Measurements from ENCODE around the gene CBFB. TPM values are rescaled to one million over a fixed set of nuclear protein-coding genes. Genes with fewer than 3 reads are reported as not detected.

Gene CBFB
- total and polyA plus RNA-seq, 9 of the 15 experiments (the other 6 are each of a cell fraction or from before 2014, with no cell fraction given) = 22.0 to 112 (median 66.5) TPM

GRCh38 chr16:67027046-67027445, 1.9 kb upstream of the CBFB start:
- Histone ChIP-seq H4K20me1 (replicated peaks; ENCODE audit: control insufficient read depth, insufficient read depth, low read length) (no peaks in the 10 kb centered on the region; the same call in none of the 2 replicates), H3K4me3 (no peak overlapping the region), H2AFZ (ENCODE audit: low read depth, low read length) (no peak overlapping the region), H3K4me1 (replicated peaks in 1 of 2; ENCODE audit: control insufficient read depth in 2 of 2, insufficient read depth in 2 of 2, low read length in 2 of 2) (peaks cover 21 to 29% of the 10 kb centered on the region in 2 experiments), H3K27me3 (ENCODE audit: control insufficient read depth in 2 of 2, insufficient read depth in 2 of 2, low read length in 2 of 2) (no peaks in the 10 kb centered on the region), H3K9ac (ENCODE audit: insufficient read depth in 1 of 2, low read depth in 2 of 2, low read length in 2 of 2) (peak overlapping the region in 1 of 2 experiments; percentile 66; a peak in 1 of 4 replicates), H3K9me1 (ENCODE audit: control insufficient read depth, insufficient read depth, low read length) (no peaks in the 10 kb centered on the region), H3K4me2 (ENCODE audit: insufficient read depth, low read length) (no peak overlapping the region), H3K9me3 (replicated peaks; ENCODE audit: control insufficient read depth, insufficient read depth, low read depth, low read length) (no peaks in the 10 kb centered on the region), H3K79me2 (ENCODE audit: control insufficient read depth, insufficient read depth, low read length) (peaks cover 37% of the 10 kb centered on the region), H3K27ac (ENCODE audit: extremely low read depth, low read depth, low read length) (no peak overlapping the region), H3K36me3 (ENCODE audit: control insufficient read depth, insufficient read depth, low read length) (peaks cover 17% of the 10 kb centered on the region; the same call in 2 of the 3 replicates)
- in situ Hi-C loops (cut with MboI) = no loop called here
- ChIA-PET POLR2A (interaction anchor here (1.3 to 1.9 kb wide), 4 partner anchors 8 to 150 kb away, joined by 3 to 7 read pairs (median 4); no protein-coding TSS in a partner anchor), CTCF (ENCODE audit: low intra/inter-chr PET ratio) (no interaction called here)
- BruUV-seq (replicated peaks) = TSS peak; percentile 13
- TF ChIP-seq KAT2B (IDR thresholded peaks at IDR 0.05; ENCODE audit: low read depth, low read length) (no peak), CBFA2T3 (IDR thresholded peaks at IDR 0.05) (no peak), THRA (IDR thresholded peaks at IDR 0.05) (no peak), ZNF583 (CRISPR knock-in tag; IDR thresholded peaks at IDR 0.05) (no peak), ZNF384 (IDR thresholded peaks at IDR 0.05; ENCODE audit: low read depth, low read length) (no peak), E2F4 (CRISPR knock-in tag; IDR thresholded peaks at IDR 0.05; ENCODE audit: low read depth) (no peak), SETDB1 (IDR thresholded peaks at IDR 0.05; ENCODE audit: low read length) (no peak), HDAC6 (IDR thresholded peaks at IDR 0.05; ENCODE audit: low read depth, low read length) (no peak), POLR3G (IDR thresholded peaks at IDR 0.05; ENCODE audit: extremely low read depth, insufficient read length, insufficient replicate concordance) (no peak)
- TF ChIP-seq, protein P1, sequence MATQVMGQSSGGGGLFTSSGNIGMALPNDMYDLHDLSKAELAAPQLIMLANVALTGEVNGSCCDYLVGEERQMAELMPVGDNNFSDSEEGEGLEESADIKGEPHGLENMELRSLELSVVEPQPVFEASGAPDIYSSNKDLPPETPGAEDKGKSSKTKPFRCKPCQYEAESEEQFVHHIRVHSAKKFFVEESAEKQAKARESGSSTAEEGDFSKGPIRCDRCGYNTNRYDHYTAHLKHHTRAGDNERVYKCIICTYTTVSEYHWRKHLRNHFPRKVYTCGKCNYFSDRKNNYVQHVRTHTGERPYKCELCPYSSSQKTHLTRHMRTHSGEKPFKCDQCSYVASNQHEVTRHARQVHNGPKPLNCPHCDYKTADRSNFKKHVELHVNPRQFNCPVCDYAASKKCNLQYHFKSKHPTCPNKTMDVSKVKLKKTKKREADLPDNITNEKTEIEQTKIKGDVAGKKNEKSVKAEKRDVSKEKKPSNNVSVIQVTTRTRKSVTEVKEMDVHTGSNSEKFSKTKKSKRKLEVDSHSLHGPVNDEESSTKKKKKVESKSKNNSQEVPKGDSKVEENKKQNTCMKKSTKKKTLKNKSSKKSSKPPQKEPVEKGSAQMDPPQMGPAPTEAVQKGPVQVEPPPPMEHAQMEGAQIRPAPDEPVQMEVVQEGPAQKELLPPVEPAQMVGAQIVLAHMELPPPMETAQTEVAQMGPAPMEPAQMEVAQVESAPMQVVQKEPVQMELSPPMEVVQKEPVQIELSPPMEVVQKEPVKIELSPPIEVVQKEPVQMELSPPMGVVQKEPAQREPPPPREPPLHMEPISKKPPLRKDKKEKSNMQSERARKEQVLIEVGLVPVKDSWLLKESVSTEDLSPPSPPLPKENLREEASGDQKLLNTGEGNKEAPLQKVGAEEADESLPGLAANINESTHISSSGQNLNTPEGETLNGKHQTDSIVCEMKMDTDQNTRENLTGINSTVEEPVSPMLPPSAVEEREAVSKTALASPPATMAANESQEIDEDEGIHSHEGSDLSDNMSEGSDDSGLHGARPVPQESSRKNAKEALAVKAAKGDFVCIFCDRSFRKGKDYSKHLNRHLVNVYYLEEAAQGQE (IDR thresholded peaks at IDR 0.05; ENCODE audit: borderline replicate concordance) = no peak
- TF ChIP-seq, protein P1 (CRISPR knock-in tag; IDR thresholded peaks at IDR 0.05; ENCODE audit: low read depth) = no peak
- TF ChIP-seq, protein P2, sequence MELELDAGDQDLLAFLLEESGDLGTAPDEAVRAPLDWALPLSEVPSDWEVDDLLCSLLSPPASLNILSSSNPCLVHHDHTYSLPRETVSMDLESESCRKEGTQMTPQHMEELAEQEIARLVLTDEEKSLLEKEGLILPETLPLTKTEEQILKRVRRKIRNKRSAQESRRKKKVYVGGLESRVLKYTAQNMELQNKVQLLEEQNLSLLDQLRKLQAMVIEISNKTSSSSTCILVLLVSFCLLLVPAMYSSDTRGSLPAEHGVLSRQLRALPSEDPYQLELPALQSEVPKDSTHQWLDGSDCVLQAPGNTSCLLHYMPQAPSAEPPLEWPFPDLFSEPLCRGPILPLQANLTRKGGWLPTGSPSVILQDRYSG (tag; conservative IDR thresholded peaks at IDR 0.05; ENCODE audit: low read depth) = no peak
- no peak for ATAC-seq
- DNase-seq (ENCODE audit: extremely low read depth in 1 of 4, low spot score in 3 of 4) = no peak
- intact Hi-C loops (cut with micrococcal nuclease) = no loop called here
- no peak for FAIRE-seq
- 89% methylated on average over 6 of the region's 6 CpGs for WGBS (ENCODE audit: insufficient coverage, low coverage, missing lambda C conversion rate)
